HG03378 (cell line): ENCODE results near the gene PDZD2.
"Not testable (repeated sequence)": the region's sequence is repeated elsewhere in the genome, so short reads cannot be mapped to it uniquely, and the experiment has no call there.

ENCODE experiments used
- ATAC-seq: cut with Tn5 transposase; IDR thresholded peaks from one replicate; pipeline ENCODE4 v1.9.1; 2021; ENCODE audit warnings: mild to moderate bottlenecking, moderate library complexity; ENCODE audit not compliant: unreplicated experiment

PDZD2 gene

GRCh38 chr5:32058997-32059396 lies 420.1 kb downstream of the PDZD2 start:
- no peak for ATAC-seq

DNA sequence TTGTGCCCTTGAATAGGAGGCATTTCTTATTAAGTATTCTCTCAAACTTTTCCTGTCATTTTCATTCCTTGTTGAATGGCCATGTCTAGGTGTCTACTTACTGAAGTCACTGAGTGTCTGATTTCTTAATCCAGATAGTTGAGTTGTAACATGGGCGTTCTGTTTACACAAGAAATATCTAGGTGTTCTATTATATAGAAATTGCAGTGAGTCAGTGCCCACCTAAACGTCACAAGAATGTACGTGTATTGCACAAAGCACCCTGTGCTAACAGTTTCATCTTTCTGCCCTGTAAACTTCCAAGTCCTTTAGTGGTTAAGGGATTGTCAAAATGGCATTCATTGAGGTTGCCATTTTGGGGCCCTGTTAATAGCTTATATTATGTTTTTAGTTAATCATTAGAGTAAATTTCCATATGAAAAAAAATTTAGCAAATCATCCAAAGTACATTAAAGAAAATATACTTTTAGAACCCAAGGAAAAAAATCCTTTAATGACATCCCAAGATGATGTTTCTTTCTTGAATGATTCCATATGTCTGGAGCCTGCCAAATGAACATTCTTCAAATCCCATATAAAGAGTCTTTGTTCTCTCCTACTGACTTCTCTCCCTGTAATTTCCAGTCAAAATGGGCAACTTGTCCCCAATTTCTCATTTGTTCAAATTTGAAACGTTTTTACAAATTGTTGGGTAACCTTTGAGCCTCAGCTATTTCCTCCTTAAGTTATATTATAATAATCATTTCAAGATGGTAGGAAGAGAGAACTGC lies 421.0 kb downstream of the PDZD2 start:
- ATAC-seq: no peak

DNA sequence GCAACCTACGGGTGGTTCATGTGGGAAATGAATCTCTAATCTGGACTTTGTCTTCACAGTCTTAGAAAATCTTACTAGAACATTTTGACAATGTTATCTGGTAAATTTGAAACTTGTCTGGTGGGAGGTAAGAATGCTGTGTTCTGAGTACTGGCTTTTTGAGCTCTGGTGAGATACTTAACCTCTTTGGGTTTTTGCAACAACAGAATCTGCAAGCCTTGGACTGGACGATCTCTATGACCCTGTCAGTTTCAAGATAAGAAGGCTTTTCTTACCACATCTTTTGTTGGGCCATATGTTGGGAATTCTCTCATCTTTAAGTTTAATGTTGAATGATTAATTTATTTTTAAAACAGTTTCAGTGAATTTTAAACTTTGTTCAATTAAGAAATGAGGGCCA lies 422.3 kb downstream of the PDZD2 start:
- ATAC-seq: no peak

DNA sequence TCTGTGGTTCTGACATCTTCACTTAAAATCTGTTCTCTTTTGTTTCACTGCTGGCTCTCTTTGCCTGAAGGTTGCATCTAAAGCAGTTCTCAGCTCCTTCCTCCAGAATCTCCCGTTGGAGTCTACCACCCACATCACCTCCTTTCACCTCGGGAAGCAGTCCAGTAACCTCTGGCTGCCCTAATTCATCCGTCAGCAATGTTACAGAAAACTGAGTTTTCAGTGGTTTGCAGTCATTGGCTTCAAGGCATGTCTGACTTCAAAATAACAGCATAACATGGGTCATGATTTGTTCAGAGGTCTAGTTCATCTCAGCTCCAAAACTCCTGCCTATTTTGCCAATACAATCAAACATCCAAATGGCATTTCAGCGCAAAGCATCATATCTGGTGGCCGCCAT lies 427.5 kb downstream of the PDZD2 start:
- no peak for ATAC-seq

- ATAC-seq: no peak
These were observed 429.0 kb downstream of the PDZD2 start for GRCh38 chr5:32067774-32068470.

GRCh38 chr5:32068561-32068960 lies 429.6 kb downstream of the PDZD2 start:
- ATAC-seq: no peak

DNA sequence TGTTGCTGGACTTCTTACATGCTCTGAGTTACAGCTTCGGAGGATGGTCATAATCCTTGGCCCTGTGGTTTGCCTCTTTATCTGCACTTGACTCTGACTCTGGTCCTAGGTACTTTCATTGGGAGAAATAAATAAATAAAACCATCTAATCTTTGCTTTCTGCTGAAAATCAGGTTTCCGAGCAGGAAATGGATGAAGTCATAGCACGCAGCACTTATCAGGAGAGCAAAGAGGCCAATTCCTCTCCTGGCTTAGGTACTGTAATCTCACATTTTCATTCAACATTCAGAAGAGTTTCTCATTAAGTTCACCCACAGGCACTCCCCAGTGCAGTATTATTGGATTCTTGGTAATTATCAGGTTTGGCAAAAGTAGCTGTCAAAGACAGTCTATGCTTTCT lies 430.5 kb downstream of the PDZD2 start:
- ATAC-seq: no peak

- no peak for ATAC-seq
These were observed 432.5 kb downstream of the PDZD2 start for GRCh38 chr5:32071351-32071944.

DNA sequence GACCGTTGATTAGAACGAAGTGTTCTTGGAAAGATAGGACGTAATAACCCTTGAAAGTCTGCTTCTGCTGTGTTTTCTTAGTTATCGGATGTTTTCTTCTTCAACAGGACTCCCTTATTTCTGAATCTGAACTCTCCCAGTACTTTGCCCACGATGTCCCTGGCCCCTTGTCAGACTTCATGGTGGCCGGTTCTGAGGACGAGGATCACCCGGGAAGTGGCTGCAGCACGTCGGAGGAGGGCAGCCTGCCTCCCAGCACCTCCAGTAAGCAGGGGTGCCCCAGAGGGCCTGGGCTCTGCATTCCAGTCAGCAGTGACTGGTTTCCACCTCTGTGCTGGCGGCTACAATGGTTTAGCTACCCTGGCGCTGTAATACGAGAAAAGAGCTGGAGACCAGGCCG lies 433.1 kb downstream of the PDZD2 start:
- no peak for ATAC-seq

DNA sequence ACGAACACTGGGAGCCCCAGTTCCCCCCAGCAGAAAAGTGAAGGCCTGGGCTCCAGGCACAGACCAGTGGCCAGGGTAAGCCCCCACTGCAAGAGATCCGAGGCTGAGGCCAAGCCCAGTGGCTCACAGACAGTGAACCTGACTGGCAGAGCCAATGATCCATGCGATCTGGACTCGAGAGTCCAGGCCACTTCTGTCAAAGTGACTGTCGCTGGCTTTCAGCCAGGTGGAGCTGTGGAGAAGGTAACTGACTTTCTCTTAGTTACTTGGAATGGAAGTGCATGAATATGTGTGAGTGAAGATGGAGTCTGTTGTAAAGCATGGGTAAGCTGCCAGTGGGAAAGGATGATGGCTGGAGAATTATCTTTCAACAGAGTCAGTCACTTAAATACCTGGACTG lies 435.5 kb downstream of the PDZD2 start:
- ATAC-seq: no peak

DNA sequence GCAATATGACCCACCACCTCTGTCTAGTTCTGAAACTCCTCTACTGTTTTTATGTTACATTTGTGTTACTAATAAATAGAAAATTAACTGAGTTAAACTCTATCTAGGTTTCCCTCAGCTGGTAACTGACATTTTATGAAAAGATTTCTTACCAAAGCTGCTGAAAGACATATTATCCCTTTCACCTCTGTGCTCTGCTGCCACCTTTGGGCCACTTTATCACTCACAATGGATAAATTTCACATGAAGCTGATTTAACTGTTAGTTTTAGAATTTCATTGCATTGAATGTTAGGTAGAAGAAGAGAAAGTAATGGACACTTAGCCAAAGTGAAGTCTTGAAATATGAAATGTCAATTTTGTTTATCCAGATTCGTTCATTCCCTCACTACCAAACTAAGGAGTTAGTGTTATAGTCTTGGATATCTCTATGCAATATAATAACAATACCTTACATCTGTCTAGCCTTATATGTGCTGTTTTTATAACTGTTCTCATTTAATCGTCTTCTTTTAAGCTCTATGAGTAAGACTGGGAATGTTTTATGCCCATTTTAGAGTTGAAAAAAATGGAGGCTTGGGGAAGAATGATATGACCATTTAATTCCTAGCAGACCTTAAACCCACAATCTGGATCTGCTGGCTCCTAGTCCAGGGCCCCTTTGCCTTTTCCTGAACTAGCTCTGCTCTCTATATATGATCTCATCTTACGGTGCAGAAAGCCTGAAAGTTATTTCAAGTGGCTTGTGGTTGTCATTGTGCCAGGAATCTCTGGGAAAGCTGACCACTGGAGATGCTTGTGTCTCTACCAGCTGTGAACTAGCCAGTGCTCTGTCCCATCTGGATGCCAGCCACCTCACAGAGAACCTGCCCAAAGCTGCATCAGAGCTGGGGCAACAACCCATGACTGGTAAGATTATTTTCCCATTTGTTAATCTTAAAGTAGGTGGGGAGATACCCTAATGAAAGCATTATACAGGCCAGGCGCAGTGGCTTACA lies 438.1 kb downstream of the PDZD2 start:
- ATAC-seq: peak; percentile 64

GRCh38 chr5:32078855-32079254 lies 439.9 kb downstream of the PDZD2 start:
- ATAC-seq: not testable (repeated sequence)

GRCh38 chr5:32080565-32080964 lies 441.6 kb downstream of the PDZD2 start:
- ATAC-seq: not testable (repeated sequence)

- ATAC-seq: no peak
These were observed 443.8 kb downstream of the PDZD2 start for GRCh38 chr5:32082701-32083100.

GRCh38 chr5:32083981-32084430 lies 445.1 kb downstream of the PDZD2 start:
- no peak for ATAC-seq

GRCh38 chr5:32087086-32088082 lies 448.5 kb downstream of the PDZD2 start:
- ATAC-seq: no peak

GRCh38 chr5:32088214-32088613 lies 449.3 kb downstream of the PDZD2 start:
- ATAC-seq: no peak

DNA sequence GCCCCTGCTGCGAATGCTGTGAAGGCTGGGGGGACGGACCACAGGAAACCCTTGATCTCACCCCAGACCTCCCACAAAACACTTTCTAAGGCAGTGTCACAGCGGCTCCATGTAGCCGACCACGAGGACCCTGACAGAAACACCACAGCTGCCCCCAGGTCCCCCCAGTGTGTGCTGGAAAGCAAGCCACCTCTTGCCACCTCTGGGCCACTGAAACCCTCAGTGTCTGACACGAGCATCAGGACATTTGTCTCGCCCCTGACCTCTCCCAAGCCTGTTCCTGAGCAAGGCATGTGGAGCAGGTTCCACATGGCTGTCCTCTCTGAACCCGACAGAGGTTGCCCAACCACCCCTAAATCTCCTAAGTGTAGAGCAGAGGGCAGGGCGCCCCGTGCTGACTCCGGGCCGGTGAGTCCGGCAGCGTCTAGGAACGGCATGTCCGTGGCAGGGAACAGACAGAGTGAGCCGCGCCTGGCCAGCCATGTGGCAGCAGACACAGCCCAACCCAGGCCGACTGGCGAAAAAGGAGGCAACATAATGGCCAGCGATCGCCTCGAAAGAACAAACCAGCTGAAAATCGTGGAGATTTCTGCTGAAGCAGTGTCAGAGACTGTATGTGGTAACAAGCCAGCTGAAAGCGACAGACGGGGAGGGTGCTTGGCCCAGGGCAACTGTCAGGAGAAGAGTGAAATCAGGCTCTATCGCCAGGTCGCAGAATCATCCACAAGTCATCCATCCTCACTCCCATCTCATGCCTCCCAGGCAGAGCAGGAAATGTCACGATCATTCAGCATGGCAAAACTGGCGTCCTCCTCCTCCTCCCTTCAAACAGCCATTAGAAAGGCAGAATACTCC lies 450.4 kb downstream of the PDZD2 start:
- no peak for ATAC-seq
